Central memory CD4-positive, alpha-beta T cell (primary cell): ENCODE data around the gene SRPX.

Source experiments
- DNase-seq: peaks from one replicate; pipeline ENCODE4 v3.0.0; 2022
- total RNA-seq, 3 experiments: gene quantifications; one replicate each; lab custom pipeline; 2026; lab: John Stamatoyannopoulos, UW

The SRPX gene, protein sequence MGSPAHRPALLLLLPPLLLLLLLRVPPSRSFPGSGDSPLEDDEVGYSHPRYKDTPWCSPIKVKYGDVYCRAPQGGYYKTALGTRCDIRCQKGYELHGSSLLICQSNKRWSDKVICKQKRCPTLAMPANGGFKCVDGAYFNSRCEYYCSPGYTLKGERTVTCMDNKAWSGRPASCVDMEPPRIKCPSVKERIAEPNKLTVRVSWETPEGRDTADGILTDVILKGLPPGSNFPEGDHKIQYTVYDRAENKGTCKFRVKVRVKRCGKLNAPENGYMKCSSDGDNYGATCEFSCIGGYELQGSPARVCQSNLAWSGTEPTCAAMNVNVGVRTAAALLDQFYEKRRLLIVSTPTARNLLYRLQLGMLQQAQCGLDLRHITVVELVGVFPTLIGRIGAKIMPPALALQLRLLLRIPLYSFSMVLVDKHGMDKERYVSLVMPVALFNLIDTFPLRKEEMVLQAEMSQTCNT
- total RNA-seq = 0 reads per million in 3 experiments

DNA sequence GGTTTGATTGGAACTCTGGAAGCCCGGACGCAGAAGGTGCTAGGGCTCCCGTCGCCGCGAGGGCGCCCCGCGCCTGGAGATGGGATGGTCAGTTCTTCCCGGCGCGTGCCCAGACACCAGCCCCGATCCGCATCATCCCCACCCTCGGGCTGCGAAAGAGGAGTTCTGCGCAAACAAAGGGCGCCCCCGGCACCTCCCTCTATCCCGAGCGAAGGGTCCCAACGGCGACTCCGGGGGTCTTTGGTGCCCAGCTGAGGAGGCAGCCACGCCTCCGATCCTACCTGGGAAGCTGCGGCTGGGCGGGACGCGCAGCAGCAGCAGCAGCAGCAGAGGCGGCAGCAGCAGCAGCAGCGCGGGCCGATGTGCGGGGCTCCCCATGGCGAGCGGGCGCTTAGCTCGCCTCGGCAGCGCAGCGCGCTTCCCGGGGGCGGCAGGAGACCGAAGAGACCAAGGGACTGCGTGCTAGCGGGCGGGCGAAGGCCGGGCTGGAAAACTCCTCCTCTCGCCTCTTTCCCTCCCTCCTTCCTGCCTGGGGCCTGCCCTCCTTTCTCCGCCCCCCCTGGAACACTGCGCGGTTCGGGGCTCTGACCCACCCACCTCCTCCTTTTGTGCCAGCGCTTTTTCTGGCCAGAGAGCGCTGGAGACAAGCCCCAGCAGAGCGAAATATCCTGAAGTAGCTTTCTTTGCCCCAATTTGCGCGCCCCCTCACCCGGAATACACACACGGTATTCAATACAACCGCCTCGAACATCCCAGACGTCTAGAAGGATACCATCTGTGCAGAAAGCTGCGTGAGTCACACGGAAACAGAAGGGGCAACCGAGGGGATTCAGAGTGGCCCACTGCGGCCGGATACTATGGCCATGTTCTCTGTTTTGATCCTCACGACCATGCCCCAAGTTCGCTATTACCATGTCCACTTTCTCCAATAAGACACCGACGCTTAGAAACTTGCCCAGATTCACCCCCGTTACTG lies at the start of gene SRPX:
Gene SRPX, minus strand, starts transcription at position 457 of the 976 bp plus-strand sequence. Its CDS starts 79 bp downstream, at position 378.
- DNase-seq = no peak

GRCh38 chrX:38268011-38268410 lies 47.3 kb upstream of the SRPX start:
- DNase-seq = no peak

DNA sequence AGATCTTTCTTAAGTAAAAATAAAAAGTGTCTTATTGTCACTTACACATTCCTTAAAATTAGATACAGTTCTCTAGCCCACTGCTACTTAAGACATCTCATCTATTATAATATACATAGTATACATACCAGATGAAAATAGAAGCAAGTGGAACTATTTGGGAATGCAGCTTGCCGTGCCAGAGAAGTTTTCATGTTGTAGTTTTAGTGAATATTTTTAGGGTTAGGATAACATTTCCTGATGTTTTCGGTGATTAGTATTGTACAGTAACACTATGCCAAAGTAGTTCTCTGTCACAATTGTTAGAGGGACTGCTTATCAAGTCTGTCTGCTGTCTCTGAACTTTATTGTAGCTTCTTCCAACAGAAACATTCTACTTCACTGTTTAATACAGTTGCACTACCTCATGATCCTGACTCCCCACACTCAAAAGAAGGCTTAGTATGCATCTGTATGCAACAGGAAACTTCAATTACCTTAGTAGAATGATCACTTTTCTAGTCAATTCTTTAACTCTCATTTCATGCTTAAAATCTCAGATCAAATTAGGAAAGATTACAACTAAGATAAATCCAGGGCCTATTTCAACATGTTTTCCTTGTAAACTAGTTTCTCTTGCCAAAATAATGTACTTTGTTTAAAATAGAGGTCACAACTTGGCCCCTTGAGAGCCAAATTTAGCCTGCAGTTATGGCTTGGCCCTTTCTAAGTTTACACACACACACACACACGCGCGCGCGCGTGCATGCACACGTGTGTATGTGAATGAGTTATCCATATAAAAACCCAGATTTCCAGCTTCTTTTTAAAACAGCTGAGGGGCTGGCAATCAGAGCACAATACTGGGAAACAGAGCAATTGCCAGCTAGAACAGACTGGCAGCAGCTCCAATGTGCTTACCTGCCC lies 42.3 kb upstream of the SRPX start:
- DNase-seq = no peak

- no peak for DNase-seq
Measured at GRCh38 chrX:38260231-38260630, 39.6 kb upstream of the SRPX start.

GRCh38 chrX:38256019-38256418 lies 35.3 kb upstream of the SRPX start:
- no peak for DNase-seq

- DNase-seq = no peak
Measured at GRCh38 chrX:38249965-38250364, 29.3 kb upstream of the SRPX start.

DNA sequence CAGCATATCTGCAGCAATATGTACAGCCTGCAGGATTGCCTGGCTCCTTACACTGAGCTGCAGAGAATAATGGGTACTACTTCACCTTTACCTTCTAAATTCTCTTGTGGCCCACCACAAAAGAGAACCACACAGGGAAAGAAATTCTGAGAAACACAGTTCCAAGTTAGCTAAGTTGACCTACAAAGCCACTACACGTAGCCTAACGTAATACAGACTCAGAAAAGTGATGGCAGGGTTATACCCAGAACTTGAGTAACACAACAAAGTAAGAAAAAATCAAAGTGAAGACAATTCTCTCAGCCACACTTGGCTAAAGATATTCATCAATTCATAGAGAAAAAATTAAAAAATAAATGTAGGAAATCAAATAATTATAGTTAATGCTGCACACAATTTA lies 26.4 kb upstream of the SRPX start:
- DNase-seq = no peak

DNA sequence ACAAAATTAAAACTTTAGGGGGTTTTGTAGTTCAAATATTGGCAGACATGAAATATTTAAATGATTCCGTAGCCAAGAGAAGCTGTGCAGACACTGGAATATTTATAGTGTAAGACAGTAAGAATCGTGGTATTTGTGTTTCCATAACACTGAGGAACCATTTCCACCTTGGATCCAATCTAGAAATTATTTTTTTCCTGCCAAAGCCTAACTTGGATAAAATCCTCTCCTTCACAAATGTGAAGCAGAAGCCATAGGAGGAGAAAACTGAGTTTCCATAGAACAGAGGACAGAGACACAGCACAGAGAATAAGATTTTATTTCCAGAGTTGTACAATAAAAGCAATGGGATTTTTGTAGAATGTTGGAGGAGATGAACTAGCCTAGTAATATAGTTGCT lies 19.9 kb upstream of the SRPX start:
- DNase-seq = no peak

GRCh38 chrX:38236901-38237615 lies 16.4 kb upstream of the SRPX start:
- no peak for DNase-seq

- no peak for DNase-seq
Measured at GRCh38 chrX:38233891-38234667, 13.4 kb upstream of the SRPX start.

DNA sequence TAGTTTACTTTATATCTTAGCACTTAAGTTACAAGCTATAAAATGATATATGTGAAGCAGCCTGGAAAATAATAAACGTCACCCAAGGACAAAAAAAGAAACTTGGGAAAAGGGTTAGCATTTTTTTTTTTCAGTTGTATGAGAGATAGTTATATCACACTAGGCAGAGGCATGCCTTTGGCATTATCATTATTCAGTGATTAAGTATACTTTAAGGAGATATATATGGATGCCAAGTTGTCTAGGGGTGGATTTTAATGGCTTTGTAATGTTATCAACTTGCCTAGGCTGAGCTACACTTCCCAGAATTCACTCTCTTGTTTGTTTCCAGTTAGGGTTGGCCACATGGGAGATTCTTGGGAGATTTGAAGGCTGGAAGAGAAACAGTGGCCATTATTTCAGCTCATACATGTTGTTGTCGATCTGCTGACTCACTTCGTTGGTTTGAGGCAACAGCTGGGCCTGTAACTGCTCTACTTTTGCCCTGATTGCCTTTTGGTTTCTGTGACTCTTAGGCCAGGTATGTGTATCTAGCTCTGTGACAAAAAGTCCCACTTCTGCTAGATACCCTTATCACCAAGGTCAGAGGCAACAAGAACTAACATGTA lies 11.5 kb upstream of the SRPX start:
- no peak for DNase-seq

DNA sequence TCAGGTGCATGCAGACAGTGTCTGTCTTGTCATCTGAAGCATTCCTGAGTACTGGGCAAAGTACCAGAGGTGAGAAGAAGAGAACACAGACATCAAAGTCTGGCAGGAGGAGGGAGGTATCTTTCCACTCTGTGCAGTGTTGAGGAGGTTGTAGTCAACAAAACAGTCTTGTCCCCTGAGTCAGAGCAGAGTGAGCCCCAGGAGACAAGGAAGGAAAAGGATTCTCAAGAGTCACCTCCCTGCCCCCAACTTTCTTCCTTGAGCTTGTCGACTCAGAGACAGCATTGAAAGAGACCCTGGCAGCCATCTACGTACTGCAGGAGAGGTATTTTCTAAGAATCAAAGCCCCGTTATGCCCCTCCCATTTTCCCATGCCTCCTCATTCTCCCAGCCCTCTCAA lies 4.4 kb upstream of the SRPX start:
- no peak for DNase-seq

DNA sequence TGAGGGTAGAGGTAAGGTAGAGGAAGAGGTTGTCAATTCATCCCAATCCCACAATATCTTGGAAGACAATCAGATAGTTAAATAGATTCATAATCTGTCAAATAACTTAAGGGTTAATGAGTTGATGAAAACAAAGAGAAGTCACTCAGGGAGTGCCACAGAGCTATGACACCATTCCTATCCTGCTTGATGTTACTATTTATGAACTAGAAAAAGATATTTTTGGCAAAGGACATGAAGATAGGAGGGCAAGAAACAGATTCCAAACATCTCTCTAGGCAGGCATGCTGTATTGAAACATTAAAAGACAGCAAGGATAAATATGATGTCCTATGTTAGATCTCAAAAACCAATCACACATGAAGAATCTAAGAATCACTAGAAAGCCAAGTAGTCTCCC lies 3.5 kb upstream of the SRPX start:
- no peak for DNase-seq

DNA sequence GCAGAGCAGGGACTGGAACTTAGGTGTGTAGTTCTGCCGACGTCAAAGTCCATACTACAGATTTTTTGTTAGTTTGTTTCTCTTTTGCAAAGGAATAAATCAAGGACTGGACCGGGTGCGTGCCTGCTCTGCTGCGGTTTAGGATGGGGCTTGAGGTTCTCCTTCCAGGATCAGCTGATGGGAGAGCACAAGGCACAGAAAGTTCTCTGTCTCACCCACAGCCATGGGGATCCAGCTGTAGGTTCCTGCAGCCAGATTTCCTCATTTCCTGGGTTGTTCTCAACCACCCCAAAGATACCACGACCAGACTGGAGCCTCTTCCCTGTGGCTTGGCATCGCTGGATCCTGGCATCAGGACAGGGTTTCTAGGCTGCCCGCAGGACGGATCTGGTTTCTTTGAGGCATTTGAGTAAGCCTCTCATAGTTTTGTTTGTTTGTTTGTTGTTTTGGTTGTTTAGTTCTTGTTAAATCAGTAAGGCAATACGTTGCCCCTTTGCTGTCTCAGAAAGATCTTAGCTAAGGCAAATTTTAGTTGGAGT lies 789 bp upstream of the SRPX start:
- DNase-seq = no peak

GRCh38 chrX:38220024-38220414 lies 652 bp downstream of the SRPX start:
- no peak for DNase-seq

DNA sequence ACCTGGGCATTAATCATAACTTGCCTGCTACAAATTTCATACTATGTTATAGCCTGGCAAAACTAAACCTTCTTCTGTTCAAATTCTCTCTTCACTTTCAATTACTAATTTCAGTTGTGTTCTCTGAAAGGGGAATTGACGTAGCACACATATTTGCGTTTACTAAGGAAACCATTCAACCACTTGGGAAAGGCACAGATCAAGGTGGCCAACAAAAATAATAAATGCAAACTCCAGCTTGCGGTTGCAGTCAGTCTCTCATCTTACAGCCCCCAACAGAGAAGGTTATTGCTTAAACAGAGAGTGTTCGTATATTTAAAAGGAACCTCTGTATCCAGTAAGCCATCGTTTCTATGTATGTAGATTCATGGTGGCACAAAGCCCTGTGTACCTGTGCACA lies 4.0 kb downstream of the SRPX start:
- DNase-seq = no peak

DNA sequence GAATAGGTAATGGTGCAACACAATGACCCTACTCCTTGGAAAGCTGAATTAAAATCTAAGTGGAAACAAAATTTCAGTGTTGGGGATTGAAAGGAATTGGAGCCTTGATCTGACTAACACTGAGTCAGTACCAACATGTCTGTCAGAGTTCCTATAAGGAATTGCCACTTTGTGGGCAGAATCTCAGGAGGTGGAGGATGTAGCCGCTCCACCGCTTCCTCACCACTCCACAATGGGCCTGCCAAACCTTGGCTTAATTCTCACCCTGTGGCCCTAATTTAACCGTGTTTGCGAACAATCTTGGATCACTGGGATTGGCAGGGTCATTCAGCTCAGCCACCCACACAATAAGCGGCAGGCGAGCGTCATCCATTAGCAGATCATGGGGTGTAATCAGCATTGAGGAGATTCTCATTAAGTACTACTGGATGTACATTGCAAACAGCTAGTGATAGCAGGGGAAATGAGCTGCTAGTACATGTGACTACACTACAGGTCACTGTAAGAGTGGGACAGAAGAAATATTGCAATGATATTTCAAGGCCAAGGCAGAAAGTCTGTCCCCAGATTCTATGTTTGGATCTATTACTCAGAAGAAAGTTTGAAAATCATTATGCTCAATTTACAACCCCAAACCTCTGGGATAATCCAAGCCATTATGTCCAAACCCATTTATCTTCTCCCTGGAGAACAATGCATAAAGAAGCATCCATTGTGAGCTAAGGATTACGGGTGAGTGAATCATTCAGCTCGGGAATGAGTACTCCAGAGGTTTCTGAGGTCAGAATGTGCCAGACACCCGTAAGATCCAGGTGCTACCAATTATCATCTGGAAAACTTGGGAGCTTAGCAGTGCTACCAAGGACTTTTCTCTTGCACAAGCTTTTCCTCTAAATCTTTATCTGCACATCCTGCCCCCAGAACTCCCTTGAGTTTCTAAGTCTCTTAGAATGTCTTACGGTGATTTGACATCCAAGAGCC lies 5.8 kb downstream of the SRPX start:
- DNase-seq = no peak

DNA sequence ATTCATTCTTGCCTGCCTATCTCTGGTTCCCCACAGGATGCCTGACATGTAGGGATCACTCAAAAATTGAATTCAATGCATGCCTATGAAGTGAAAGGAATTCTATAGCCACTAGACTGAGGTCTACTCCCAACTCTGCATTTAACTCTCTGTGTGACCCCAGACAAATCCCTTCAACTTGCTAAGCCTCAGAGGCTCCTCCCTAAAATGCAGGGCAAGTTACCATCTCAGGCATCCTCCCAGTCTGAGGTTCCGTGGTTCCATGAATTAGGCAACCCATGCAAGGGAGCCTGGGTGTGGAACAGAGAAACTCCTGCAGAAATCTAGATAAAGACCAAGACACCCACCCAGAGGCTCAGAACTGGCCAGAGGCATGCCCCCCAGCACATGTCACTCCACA lies 6.6 kb downstream of the SRPX start:
- DNase-seq = no peak
